HepG2 (cell line): ENCODE data around the gene CHCHD6. TPM values are rescaled to one million over a fixed set of nuclear protein-coding genes. Genes with fewer than 3 reads are reported as not detected.

Experiments
- ATAC-seq: fragments of 200-7000 bp; cut with Tn5 transposase; 3 replicates; pipeline ENCODE4 v1.9.1; 2020; ENCODE audit warnings: mild to moderate bottlenecking, moderate library complexity
- BruUV-seq: library from RNA; stranded (reverse); fragments of 400-500 nt; replicated peaks from 2 replicates; lab custom pipeline; 2021; lab: Mats Ljungman, UMichigan
- CTCF ChIA-PET: fragments of 300-600 bp; formaldehyde crosslinking; extraction: SDS; loops from one replicate; lab custom pipeline; 2021; ENCODE audit warnings: low total read pairs, inconsistent platforms, low intra/inter-chr PET ratio; lab: Yijun Ruan, JAX
- POLR2A ChIA-PET: fragments of 350-600 bp; sonication (Branson Sonifier 250); formaldehyde crosslinking; loops from one replicate; lab custom pipeline; 2020; ENCODE audit warnings: antibody characterized with exemption, inconsistent platforms; lab: Yijun Ruan, JAX
- DNase-seq: peaks from one replicate; pipeline ENCODE4 v3.0.0-alpha.2; 2015; ENCODE audit warnings: low spot score
- FAIRE-seq: peaks from 3 replicates; lab custom pipeline; 2011; peaks lifted over from hg19 to GRCh38; lab: Jason Lieb, UNC
- H2AFZ ChIP-seq: one replicate; pipeline ENCODE4 v1.6.1; 2011; ENCODE audit warnings: low read length, inconsistent platforms
- H3K27ac ChIP-seq: fragments of 300-600 bp; 3 replicates; pipeline ENCODE4 v1.8.0; 2011; ENCODE audit warnings: mixed run types, mild to moderate bottlenecking, mixed read lengths, low read length, inconsistent platforms; ENCODE audit not compliant: insufficient read depth; ENCODE audit errors: extremely low read length
- H3K27me3 ChIP-seq, 2 experiments: fragments of 200-600 bp in 1 of 2; 2 replicates in 1 of 2; 3 replicates in 1 of 2; pipeline versions ENCODE4 v1.6.0 to v1.8.0; 2011; ENCODE audit warnings: low read length in 2 of 2, mild to moderate bottlenecking in 2 of 2, moderate library complexity in 2 of 2, inconsistent platforms in 1 of 2; ENCODE audit not compliant: insufficient read depth in 2 of 2, control insufficient read depth in 1 of 2
- H3K36me3 ChIP-seq, 2 experiments: fragments of 200-600 bp in 1 of 2; replicated peaks in 1 of 2; 2 replicates in 1 of 2; 3 replicates in 1 of 2; pipeline versions ENCODE4 v1.5.1 to v1.8.0; 2011; ENCODE audit warnings: low read length in 2 of 2, inconsistent platforms in 1 of 2; ENCODE audit not compliant: insufficient read depth in 2 of 2, control insufficient read depth in 1 of 2
- H3K4me1 ChIP-seq: 2 replicates; pipeline ENCODE4 v1.5.1; 2012; ENCODE audit warnings: low read length, inconsistent platforms; ENCODE audit not compliant: insufficient read depth
- H3K4me2 ChIP-seq: 2 replicates; pipeline ENCODE4 v1.6.0; 2011; ENCODE audit warnings: low read depth, low read length, inconsistent platforms
- H3K4me3 ChIP-seq, 3 experiments: fragments of 200-600 bp in 1 of 3; sonication (generic), shearing (Covaris generic) in 1 of 3; replicated peaks in 1 of 3; 2 replicates each; pipeline ENCODE4 v1.5.1; 2011 to 2016; ENCODE audit warnings: low read length in 3 of 3, inconsistent platforms in 2 of 3, low read depth in 2 of 3, mild to moderate bottlenecking in 2 of 3, control low read depth in 1 of 3, mixed read lengths in 1 of 3; ENCODE audit not compliant: insufficient read depth in 1 of 3
- H3K79me2 ChIP-seq: one replicate; pipeline ENCODE4 v1.6.1; 2011; ENCODE audit warnings: low read length, inconsistent platforms; ENCODE audit not compliant: insufficient read depth
- H3K9ac ChIP-seq: 2 replicates; pipeline ENCODE4 v1.6.0; 2011; ENCODE audit warnings: mild to moderate bottlenecking, low read depth, low read length, inconsistent platforms; ENCODE audit not compliant: insufficient read depth
- H3K9me3 ChIP-seq: 2 replicates; pipeline ENCODE4 v1.5.1; 2012; ENCODE audit warnings: mild to moderate bottlenecking, low read length
- H4K20me1 ChIP-seq: 2 replicates; pipeline ENCODE4 v1.6.0; 2011; ENCODE audit warnings: inconsistent platforms, mild to moderate bottlenecking, low read length, moderate library complexity; ENCODE audit not compliant: insufficient read depth
- ERF ChIP-seq: IDR thresholded peaks from 2 replicates; pipeline ENCODE4 v1.6.1; 2018; ENCODE audit warnings: missing biosample characterization, missing genetic modification reagents
- KLF11 ChIP-seq: IDR thresholded peaks from 2 replicates; pipeline ENCODE4 v1.6.1; 2016; ENCODE audit warnings: missing compliant biosample characterization
- MAFK ChIP-seq, 2 experiments: IDR thresholded peaks in 1 of 2; conservative IDR thresholded peaks in 1 of 2; 2 replicates each; pipeline ENCODE4 v1.6.1; 2011; ENCODE audit warnings: improper control_type of control experiment in 2 of 2, low read length in 2 of 2
- MLX ChIP-seq: IDR thresholded peaks from 2 replicates; pipeline ENCODE4 v1.6.1; 2016
- PPARG ChIP-seq: conservative IDR thresholded peaks from 2 replicates; pipeline ENCODE4 v1.6.1; 2016; ENCODE audit warnings: missing biosample characterization, missing genetic modification reagents
- ZMYM2 ChIP-seq: sonication (generic); formaldehyde crosslinking; IDR thresholded peaks from 2 replicates; pipeline ENCODE4 v1.8.0; 2022; ENCODE audit warnings: mild to moderate bottlenecking, missing genetic modification reagents
- ZNF451 ChIP-seq: sonication (generic); formaldehyde crosslinking; IDR thresholded peaks from 2 replicates; pipeline ENCODE4 v1.5.0; 2020; ENCODE audit warnings: mild to moderate bottlenecking, missing genetic modification reagents
- ZNF501 ChIP-seq: sonication (generic); formaldehyde crosslinking; IDR thresholded peaks from 2 replicates; pipeline ENCODE4 v1.5.1; 2020; ENCODE audit warnings: mild to moderate bottlenecking, moderate library complexity, missing genetic modification reagents
- WGBS: methylation state at CpG from one replicate; pipeline ENCODE4 v1.1.6; 2017; ENCODE audit warnings: low lambda C conversion rate; 5-methylcytosine and 5-hydroxymethylcytosine counted together
- in situ Hi-C: cut with HindIII; loops from 2 replicates; pipeline ENCODE4 v1.10.0; 2017; ENCODE audit warnings: low pct_unique_long_range_greater_than_20kb; ENCODE audit not compliant: extremely low pct_ligation_motif_present
- intact Hi-C: fragments of 100-400 bp; cut with micrococcal nuclease; formaldehyde crosslinking; loops from one replicate; pipeline ENCODE4 v1.10.0; 2022; ENCODE audit not compliant: unreplicated experiment
- polyA plus RNA-seq, 8 experiments: library from polyadenylated mRNA; depleted of rRNA in 3 of 8; stranded (reverse) in 7 of 8; unstranded in 1 of 8; fragments of >200 nt; fragmentation: Illumina TruSeq in 4 of 8; extraction: Trizol in 4 of 8; gene quantifications; 2 replicates each; pipeline versions ENCODE4 v1.2.1 to v1.2.3, GENCODE V29; 2011 to 2016; ENCODE audit warnings: low read depth in 4 of 8, missing spikeins in 1 of 8, mixed read lengths in 1 of 8; ENCODE audit not compliant: insufficient read depth in 1 of 8
- total RNA-seq, 5 experiments: library from RNA; depleted of rRNA; stranded (reverse); fragments of >200 nt; fragmentation: Illumina TruSeq; extraction: Trizol; gene quantifications; 2 replicates each; pipeline ENCODE4 v1.2.3, GENCODE V29; 2016; ENCODE audit warnings: low read depth in 1 of 5
- TF ChIP-seq, protein P1 (sequence below): sonication (generic); formaldehyde crosslinking; IDR thresholded peaks from 2 replicates; pipeline ENCODE4 v1.4.0; 2020; ENCODE audit warnings: missing genetic modification reagents

CHCHD6 gene
- total and polyA plus RNA-seq, 2 of the 13 experiments (the other 11 are each of a cell fraction or from before 2014, with no cell fraction given): 20.3 to 20.8 TPM

DNA sequence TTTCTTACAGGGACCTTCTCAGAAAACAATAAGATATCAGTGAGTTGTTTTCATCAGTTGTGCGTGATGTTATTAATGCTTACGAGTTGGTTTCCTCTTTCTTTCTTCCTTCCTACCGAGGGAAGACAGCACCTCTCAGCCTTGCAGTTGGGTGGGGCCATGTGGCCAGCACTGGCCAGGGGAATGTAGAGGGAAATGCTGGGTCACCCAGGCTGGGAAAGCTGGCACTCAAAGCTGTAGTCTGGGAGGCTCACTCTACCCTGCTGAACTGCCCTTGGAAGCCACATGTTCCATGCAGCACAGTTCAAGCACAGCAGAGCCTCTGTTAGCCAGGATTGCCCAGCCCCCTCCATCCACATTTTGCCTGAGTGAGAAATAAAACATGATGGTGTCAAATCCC, 10.1 kb upstream of the CHCHD6 start:
- H3K4me3 ChIP-seq: no peak overlapping the region
- H3K4me2 ChIP-seq: no peak overlapping the region
- 34% methylated on average over 3 of the region's 3 CpGs for WGBS
- intact Hi-C loops: no loop called here
- in situ Hi-C loops: no loop called here
- H2AFZ ChIP-seq: no peak overlapping the region
- no peak overlapping the region for H3K27ac ChIP-seq
- DNase-seq (no peak), FAIRE-seq (no peak), ATAC-seq (no peak)
- TF ChIP-seq, protein P1, sequence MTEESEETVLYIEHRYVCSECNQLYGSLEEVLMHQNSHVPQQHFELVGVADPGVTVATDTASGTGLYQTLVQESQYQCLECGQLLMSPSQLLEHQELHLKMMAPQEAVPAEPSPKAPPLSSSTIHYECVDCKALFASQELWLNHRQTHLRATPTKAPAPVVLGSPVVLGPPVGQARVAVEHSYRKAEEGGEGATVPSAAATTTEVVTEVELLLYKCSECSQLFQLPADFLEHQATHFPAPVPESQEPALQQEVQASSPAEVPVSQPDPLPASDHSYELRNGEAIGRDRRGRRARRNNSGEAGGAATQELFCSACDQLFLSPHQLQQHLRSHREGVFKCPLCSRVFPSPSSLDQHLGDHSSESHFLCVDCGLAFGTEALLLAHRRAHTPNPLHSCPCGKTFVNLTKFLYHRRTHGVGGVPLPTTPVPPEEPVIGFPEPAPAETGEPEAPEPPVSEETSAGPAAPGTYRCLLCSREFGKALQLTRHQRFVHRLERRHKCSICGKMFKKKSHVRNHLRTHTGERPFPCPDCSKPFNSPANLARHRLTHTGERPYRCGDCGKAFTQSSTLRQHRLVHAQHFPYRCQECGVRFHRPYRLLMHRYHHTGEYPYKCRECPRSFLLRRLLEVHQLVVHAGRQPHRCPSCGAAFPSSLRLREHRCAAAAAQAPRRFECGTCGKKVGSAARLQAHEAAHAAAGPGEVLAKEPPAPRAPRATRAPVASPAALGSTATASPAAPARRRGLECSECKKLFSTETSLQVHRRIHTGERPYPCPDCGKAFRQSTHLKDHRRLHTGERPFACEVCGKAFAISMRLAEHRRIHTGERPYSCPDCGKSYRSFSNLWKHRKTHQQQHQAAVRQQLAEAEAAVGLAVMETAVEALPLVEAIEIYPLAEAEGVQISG: no peak
- TF ChIP-seq ZNF501 (CRISPR knock-in tag) (no peak), PPARG (CRISPR knock-in tag) (no peak), ZMYM2 (no peak), ZNF451 (CRISPR knock-in tag) (no peak), MAFK (conservative IDR thresholded peaks at IDR 0.05 in 1 of 2, IDR thresholded peaks at IDR 0.05 in 1 of 2; ENCODE audit: low read length in 2 of 2) (no peak), KLF11 (no peak), MLX (CRISPR knock-in tag) (no peak), ERF (CRISPR knock-in tag) (no peak)
- no peak overlapping the region for H3K9ac ChIP-seq
- peaks cover 0 to 14% of the 10 kb centered on the region in 2 experiments; a peak in 2 of 5 replicates for H3K27me3 ChIP-seq
- no peaks in the 10 kb centered on the region for H4K20me1 ChIP-seq
- H3K79me2 ChIP-seq: no peaks in the 10 kb centered on the region
- H3K4me1 ChIP-seq: no peaks in the 10 kb centered on the region
- H3K9me3 ChIP-seq: no peaks in the 10 kb centered on the region
- BruUV-seq: no TSS peak
- H3K36me3 ChIP-seq: no peaks in the 10 kb centered on the region
- ChIA-PET CTCF (no interaction called here), POLR2A (no interaction called here)
